Stimulated activated CD4-positive, alpha-beta T cell treated with anti-CD3 and anti-CD28 coated beads, Interleukin-1b, Interleukin-23, amount 100 ng/mL, for 4 hours (primary cell): ENCODE results near the gene RASSF1.

Source experiments
- DNase-seq, 2 donors: peaks; one replicate each; pipeline ENCODE4 v3.0.0-alpha.2; 2020; ENCODE audit warnings: low read depth in 2 of 2

The RASSF1 gene

DNA sequence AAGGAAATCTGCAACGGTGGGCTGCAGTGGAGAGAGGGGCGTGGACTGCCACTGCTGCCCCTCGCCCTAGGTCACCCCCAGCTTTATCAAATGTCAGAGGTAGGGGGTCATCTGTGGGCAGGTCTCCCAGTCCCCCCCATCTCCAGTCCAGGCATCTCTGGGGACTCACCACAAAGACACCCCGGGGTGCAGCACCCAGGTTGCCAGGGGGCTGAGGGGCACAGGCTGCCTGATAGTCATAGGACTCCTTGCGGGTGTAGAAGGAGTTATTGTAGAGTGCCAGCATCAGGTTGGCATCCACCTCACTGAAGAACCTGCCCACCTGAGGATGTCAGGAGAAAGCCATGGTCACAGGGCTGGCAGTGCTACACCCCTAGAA is 25.2 kb upstream of the RASSF1 start:
- no peak for DNase-seq

DNA sequence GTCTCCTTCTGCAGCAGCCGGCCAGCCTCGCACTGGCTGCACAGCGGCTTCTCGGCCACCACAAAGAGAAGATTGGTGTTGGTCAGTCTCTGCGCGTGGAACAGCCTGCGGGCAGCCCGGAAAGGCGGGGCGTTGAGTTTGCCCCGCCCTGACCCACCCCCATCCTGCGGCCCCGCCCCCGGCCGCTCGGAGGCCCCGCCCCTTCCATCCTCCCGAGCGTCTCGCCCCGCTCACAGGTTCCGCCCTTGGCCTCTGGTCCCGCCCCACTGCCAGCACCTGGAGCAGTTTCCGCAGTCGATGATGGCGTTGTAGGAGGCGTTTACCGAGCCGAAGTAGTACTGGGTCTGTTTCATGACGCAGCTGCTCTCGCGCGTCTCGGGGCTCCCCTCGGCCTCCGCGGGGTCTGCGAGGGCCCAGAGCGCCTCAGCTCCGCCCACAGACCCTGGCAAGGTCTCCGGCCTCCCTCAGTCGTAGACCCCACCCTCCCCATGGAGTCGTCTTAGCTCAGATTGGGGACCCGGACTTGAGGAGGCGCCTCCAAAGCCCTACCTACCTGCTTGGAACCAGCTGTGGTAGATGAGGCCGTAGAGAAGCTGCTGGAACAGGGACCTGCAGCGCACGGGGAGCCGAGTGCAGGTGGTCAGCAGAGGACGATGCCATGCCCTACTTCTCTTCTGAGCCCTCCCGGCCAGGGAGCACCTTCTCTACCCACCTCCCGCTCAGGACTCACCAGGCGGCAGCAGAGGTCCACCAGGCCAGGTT is 24.6 kb upstream of the RASSF1 start:
- peak; percentile 91 to 95 for DNase-seq

DNA sequence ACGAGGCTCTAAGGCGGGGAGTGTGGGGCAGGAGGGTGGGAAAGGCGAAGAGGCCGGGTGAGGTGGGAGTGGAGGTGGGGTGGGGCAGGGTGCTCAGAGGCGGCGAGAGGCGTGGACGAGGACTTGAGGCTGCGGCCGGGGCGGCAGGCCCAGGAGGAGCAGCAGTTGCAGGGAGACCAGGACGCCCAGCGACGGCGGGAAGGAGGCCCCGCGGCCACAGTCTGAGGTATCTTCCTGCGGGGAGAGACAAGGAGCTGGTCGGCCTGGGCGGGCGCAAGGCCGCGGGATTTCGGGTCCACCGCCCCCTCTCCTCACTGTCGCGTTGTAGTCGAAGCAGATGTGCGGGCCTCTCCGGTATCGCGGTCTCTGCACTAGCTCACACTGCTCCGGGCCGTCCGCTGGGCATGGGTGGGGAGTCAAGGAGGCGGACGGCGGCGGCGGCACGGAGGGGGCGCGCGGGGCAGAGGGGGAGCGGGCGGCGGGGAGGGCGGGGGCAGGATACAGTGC is 24.0 kb upstream of the RASSF1 start:
- DNase-seq: no peak

DNA sequence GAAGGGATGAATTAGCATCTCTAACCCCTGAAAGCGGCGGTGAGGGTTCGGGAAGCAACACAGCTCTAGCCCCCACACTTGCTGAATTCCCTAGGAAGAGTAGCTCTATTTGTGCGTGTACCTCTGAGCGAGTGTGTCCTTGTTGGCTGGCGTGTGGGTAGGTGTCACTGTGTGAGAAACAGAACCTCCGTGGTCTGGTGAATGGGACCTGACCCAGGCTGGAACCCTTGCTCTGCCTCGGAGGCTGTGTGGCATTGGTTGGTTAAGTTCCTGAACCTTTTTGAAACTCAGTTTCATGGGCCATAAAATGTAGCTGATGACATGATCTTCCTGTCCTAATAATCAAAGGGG is 19.1 kb upstream of the RASSF1 start:
- no peak for DNase-seq

DNA sequence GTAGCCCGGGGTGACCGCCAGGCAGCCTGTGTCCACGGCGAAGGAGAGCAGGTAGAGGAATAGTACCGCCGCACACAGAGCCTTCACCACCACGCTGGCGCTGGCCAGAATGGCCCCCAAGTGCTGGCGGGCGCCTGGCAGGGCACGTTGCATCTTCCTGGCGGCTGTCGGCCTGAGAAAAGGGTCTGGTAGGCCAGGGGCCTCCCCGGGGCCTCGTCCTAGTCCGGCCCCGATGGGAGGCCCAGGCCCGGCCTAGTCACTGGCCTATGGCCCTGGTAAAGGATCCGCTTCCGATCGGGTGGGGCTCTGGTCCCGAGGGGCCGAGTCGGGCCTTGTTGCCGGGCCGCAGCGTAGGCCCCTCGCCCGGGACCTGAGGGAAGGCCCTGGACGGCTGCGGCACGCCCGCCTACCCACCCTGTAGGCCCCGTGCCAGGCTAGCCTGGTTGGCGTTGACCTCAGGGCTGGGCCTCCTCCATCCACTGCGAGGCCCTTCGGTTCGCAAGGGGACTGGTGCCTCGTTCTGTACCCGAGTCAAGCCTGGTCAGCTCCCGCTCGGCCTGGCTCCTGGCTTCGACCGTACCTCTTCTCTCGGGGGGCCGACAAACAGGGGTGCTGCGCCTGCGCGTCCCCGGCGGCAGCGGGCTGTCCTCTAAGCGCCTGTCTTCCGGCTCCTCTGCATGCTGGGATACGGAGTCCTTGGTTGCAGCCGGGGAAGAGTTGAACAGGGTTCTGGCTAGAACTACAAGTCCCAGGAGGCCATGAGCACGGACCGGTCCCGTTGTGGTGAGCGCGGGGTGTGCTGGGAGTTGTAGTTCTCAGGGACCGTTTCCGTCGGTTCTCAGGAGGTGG is 18.5 kb upstream of the RASSF1 start, which contains the start of gene TMEM115:
Gene TMEM115, minus strand, starts transcription at position 611 of the 849 bp plus-strand sequence. Its CDS starts 458 bp downstream, at position 153.
- DNase-seq: peak; percentile 82 to 91

DNA sequence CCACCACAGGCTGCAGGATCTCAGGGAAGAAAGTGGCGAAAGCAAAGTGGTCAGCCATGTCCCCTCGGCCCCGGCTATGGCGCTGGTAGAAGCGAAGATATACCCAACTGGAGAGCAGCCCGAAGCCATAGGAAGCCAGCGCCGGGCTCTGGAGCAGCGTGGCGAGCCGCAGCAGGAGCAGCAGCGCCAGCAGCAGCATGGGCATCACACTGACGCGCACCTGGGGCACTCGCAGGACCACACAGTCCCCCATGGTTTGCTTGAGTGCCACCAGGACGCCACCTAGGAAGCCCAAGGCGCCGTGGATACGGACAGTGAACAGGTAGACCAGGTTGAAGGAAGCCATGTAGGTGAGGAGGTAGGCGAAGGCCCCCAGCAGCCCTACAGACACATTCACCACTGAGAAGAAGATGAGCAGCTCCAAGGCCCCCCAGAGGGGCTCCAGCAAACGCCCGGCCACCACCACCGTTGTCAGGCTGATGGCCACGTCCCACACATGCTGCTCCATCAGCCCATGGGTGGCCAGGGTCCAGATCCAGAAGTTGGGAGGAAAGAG is 17.8 kb upstream of the RASSF1 start:
- DNase-seq: no peak

DNA sequence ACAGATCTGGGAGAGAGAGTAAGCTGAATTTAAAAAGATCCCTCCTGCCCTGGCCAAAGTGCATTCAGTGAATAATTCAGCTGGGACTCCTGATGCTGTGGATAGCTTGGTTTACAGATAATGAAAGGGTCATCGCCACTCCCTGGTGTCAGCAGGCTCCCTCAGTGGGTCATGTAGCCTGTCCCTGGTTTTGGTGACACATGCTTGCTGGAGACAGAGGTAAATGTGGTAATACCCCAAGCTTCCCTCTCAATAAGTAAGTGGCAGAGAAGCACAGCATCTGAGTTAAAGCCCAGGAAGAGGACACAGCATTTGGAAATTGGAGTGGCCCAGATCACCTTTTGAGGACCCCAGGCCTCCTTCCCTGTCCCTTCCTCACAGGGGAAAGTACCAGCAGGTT is 16.8 kb upstream of the RASSF1 start:
- DNase-seq: no peak

DNA sequence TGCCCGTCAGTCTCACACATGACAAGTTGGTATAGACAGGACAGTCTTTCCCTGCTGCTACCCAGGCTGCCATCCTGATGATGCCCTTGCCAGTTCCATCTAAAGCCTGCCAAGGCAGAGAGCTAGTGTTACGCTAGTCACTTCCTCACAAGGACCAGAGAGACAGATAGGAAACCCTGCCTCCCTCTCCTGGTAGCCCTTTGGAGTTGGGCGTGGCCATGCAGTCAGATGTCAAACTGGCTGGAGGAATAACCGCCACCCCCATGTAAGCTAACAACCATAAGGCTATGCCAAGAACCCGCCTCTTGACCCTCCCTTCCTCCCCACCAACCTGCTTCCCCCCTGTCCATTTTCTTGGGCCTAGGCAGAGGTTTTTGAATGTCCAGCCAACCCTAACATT is 15.9 kb upstream of the RASSF1 start:
- no peak for DNase-seq

DNA sequence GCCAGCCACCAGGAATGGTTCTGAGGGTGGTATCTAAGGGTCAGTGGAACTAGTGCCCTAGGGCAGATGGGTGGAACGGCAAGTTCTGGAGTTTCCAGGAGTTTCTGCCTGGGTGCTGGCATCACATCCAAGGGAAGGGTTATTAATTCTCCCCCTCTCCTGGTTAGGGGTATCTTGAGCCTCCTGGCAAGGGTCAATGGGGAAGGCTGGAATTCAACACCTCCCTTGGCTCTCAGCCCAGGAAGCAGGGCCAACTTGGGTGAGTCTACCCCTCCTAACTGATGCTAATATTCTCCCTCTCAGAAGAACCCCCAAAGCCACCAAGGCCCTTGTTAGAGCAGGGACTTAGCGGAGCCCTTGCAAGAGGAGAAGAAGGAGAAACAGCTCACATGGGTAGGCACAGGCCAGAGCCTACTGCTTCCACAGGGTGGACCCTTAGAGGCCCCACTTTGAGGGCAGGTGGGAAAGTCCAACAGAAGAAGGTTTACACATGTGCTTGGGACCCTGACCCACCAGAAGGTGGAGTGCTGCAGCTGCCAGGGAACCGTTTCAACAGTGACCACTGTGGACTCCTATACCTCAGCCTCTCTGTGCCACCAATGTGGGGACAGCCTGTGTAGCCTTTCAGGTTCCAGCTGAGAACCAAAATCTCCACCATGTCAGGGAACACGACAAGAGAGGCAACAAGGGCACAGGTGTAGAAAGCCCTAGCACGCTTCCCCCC is 15.4 kb upstream of the RASSF1 start:
- DNase-seq: no peak

DNA sequence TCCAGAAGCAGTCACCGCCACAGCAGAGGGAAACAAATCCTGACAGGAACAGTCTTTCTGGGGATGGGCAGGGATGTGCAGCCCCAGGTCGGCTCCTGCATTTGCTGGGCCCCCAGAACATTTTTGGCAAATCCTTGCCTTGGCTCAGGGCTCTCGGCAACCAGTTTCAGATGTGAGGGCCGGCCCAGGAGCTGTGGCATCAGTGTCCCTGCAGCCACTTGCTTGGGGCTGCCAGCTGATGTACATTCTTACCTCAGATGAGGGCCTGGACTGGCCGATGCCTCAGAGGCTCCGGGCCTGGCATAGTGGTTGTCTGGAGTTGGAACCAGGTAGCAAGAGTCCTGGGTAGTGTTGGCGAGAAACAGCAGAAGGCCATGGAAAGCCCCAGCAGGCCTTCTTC is 14.2 kb upstream of the RASSF1 start:
- no peak for DNase-seq

DNA sequence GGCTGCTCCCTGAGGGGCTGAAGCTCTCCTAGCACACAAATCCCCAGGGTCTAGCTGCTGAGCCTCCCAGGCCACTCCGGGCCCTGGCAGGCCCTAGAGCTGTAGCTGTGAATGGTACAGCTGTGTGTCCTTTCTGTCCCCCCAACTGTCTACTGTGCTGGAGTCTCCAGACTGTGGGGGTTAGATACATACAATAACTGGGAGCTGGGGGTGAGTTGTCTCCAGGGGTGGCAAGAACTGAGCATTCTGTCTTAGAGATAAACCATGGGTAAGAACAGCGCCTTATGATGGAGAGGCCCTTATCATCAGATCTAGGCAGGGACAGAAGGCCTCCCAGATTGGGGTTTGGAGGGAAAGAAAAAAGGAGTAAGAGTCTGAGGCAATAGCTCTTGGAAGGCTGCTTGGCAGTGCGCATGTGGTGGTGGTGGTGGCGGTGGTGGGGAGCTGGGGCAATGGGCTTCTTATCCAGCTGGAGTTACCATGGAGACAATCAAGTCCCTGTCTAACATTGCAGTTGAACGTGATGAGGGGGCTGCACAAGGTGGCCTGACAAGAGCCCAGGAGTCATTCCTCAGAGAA is 13.6 kb upstream of the RASSF1 start:
- DNase-seq: no peak

DNA sequence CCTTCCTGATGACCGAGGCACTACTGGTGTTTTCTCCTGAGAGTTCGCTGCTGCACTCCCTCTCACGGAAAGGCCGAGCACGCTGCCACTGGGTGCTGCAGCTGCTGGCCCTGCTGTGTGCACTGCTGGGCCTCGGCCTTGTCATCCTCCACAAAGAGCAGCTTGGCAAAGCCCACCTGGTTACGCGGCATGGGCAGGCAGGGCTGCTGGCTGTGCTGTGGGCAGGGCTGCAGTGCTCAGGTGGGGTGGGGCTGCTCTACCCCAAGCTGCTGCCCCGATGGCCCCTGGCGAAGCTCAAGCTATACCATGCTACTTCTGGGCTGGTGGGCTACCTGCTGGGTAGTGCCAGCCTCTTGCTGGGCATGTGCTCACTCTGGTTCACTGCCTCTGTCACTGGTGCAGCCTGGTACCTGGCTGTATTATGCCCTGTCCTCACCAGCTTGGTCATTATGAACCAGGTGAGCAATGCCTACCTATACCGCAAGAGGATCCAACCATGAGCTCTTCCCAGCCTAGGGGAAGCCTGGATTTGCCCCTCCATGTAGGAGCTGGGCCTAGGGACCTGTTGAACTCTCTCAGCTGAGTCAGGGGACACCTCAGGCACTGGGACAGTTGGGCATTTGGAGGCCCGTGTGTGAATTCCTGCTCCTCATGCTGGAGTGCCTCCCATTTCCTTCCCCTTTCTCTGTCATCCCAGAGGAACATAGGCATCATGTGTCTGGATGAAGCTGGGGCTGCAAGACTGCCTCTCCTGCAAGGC is 12.8 kb upstream of the RASSF1 start:
- DNase-seq: no peak

DNA sequence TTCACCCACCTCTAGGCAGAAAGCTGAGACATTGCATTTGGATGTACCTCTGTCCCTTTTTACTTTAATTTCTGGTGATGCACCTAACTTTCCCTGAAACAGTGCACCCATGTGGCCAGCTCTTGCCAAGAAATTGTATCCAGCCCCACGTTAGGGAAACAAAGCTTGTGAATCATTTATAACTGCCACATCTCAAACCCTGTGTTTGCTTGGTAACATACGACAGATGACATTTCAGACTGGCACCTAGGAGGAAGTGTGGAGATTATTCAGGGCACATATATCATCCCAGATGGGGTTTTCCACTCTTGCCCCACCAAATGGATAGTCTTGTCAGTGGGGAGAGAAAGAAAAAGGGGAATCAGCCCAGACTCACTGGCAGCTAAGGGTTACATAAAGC is 12.1 kb upstream of the RASSF1 start:
- DNase-seq: no peak

DNA sequence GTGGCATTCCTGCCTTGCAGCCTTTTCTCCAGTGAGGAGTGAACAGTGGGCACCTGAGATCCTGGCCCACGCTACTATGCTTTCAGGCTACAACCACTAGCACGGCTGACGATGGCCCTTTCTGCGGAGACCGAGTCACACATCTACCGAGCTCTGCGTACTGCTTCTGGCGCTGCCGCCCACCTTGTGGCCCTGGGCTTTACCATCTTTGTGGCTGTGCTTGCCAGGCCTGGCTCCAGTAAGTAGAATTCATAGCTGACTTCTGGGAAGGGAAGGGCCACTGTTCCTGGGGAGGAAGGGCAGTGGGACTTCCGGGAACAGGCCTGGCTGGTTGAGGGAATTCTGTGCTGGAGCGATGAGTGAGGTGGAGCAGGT is 10.7 kb upstream of the RASSF1 start:
- DNase-seq: no peak

DNA sequence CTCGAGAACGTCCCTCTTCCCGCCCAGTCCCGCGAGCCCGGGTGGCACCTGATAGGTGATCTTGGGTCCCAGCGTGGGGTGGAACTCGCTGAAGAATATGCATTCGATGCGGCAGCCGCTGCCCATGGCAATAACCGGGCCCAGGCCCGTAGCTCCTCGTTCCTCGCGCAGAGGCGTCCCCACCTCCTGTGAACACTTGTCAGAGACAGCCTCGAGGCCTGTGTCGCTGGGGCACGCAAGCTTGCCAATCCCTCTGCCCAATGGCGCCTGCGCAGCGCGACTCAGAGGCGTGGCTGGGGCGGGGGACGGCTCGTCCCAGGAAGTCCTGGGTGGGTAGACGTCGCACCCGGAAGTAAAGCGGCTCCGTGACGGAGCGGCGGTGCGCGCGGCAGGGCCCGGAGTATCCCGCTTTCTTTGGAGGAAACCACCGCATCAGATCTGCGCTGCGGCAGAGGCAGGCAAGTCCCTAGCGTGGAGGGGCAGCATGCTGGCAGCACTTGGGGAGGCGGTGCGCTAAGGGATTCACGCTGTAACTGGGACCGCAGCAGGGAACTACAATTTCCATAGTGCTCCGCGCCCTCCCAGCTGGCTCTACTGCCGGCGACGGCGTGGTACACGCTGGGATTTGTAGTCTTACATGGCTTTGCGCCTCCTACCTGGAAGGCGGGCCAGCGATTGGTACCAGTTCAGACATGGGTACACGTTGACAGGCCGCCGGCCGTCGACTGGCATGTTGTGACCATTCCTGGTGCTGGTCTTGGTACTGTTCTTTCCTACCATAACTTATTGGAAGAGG is 10.1 kb upstream of the RASSF1 start, which contains the start of the genes CYB561D2 and NPRL2:
Gene CYB561D2, plus strand, starts transcription at position 336 of the 796 bp plus-strand sequence. CDS start 572 bp downstream, outside the sequence.
Gene NPRL2, minus strand, starts transcription at position 249 of the 796 bp plus-strand sequence. Its CDS starts 123 bp downstream, at position 126.
- peak; percentile 97 to 99 for DNase-seq

DNA sequence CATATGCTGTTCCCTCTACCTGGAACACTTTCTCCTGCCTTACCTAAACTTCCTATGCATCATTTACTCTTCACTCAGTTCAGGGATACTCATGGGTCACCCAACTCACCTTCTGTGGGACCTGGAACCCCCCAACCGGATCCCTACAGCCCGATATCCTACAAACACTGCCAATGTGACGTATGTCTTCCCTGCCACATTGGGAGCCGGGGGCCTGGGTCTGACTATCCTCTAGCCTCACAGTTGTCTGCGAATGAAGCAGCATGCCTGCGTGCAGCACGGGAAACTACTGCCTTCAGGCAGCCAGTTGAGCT is 9.5 kb upstream of the RASSF1 start:
- DNase-seq: no peak

DNA sequence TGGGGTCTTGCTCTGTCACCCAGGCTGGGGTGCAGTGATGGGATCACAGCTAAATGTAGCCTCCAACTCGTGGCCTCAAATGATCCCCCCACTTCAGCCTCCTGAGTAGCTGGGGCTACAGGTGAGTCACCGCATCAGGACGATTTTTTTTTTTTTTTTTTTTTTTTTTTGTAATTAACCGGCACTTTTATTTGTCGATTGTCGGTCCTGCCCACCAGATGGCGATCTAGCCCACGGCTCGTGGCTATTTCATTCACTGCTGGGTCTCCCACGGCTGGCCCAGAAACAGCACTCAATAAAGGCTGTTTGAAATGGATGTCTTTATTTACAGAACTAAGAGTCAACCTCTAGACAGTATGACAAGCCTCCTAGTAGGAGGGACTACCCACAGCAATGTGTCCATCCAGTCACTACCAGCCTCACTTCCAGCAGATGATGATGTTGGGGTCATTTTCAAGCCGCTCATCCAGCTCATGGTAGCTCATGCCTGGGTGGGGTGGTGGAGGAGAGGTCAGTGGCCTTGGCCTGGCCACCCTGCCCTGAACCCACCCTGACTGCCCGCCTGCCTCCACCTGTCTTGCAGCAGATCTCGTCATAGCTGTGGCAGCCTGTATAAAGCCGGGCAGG is 6.7 kb upstream of the RASSF1 start:
- peak; percentile 56 to 63 for DNase-seq

DNA sequence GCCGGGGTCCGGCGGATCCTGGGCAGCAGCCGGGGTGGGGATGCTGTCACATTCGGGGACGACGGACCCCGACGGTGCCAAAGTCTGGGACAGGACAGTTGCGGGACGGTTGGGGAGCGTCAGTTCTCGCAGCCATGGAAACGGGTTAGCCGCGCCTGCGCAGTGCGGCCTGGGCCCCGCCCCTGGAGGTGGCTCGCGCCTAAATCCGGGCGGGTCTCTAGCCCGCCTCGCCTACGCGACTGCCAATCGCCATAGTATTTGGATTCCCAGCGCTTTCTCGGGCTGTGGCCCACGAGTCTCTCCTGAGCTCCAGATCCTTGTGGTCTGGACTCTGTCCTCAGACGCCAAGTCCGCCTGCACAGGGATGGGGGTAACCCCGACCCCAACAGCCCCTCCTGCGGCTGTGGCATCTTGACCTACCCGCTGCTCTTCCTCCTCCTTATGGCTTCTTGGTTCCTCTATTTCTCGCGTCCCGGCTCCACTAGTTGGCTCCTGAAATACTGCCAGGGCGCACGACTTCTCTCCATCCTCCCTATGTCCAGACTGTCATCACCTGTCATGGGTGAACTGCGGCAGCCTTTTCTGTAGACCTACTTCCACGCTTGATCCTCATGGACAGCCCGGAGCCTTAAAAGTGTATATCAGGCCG is 5.1 kb upstream of the RASSF1 start, which contains the start of gene ZMYND10:
Gene ZMYND10, minus strand, starts transcription at position 147 of the 649 bp plus-strand sequence. CDS start 153 bp downstream, outside the sequence.
- DNase-seq: peak; percentile 54 to 69

DNA sequence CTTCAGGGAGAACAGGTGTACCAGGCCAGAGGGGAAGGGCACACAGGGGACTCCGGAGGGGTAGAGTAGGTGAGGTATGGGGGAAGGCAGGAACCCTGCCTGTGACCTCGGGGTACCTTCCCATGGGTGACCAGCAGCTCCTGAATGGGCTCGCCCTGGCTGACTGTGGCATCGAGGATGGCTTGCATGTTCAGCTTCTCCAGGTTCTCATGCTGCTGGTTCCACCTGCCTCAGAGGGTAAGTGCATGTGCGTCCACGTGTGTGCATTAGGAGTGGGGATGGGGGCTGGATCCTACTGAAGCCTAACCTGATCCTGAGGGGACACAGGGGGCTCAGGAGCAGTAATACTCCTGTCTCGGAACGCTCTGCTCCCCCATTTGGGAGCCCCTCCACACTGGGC is 4.4 kb upstream of the RASSF1 start:
- DNase-seq: no peak
